Hippocampal formation (tissue), 2 donors: ENCODE data around the gene NDUFA11.
"Not testable (repeated sequence)": the region's sequence is repeated elsewhere in the genome, so short reads cannot be mapped to it uniquely, and the experiment has no call there.

ENCODE experiments used
- DNase-seq, 2 donors: peaks; one replicate each; lab custom pipeline; 2025; lab: John Stamatoyannopoulos, UW

NDUFA11 gene

GRCh38 chr19:5889288-5889971, 14.2 kb downstream of the NDUFA11 start:
- DNase-seq: no peak

GRCh38 chr19:5884065-5884811, 19.4 kb downstream of the NDUFA11 start:
- not testable (repeated sequence) for DNase-seq

- DNase-seq: not testable (repeated sequence)
Measured at GRCh38 chr19:5883157-5883873, 20.3 kb downstream of the NDUFA11 start.

- no peak for DNase-seq
Measured at GRCh38 chr19:5882421-5882968, 21.1 kb downstream of the NDUFA11 start.

GRCh38 chr19:5881543-5882299, 21.9 kb downstream of the NDUFA11 start:
- no peak for DNase-seq

- peak in 1 of 2 donors; percentile 24 for DNase-seq
Measured at GRCh38 chr19:5880604-5881078, 22.9 kb downstream of the NDUFA11 start.

GRCh38 chr19:5880196-5880595, 23.4 kb downstream of the NDUFA11 start:
- no peak for DNase-seq

- DNase-seq: no peak
Measured at GRCh38 chr19:5877882-5878281, 25.7 kb downstream of the NDUFA11 start.

GRCh38 chr19:5877427-5877826, 26.2 kb downstream of the NDUFA11 start:
- no peak for DNase-seq

GRCh38 chr19:5874496-5874895, 29.1 kb downstream of the NDUFA11 start:
- not testable (repeated sequence) for DNase-seq

GRCh38 chr19:5873617-5874199, 29.9 kb downstream of the NDUFA11 start:
- DNase-seq: no peak

GRCh38 chr19:5870986-5871394, 32.6 kb downstream of the NDUFA11 start:
- no peak for DNase-seq

GRCh38 chr19:5867201-5868136, 36.1 kb downstream of the NDUFA11 start:
- no peak for DNase-seq

- no peak for DNase-seq
Measured at GRCh38 chr19:5865772-5866171, 37.8 kb downstream of the NDUFA11 start.

GRCh38 chr19:5864725-5865486, 38.7 kb downstream of the NDUFA11 start:
- no peak for DNase-seq

- no peak for DNase-seq
Measured at GRCh38 chr19:5864013-5864720, 39.4 kb downstream of the NDUFA11 start.

- DNase-seq: no peak
Measured at GRCh38 chr19:5863030-5863665, 40.4 kb downstream of the NDUFA11 start.
